ENCODE data around the gene ZNF536. TPM values are rescaled to one million over a fixed set of nuclear protein-coding genes. Genes with fewer than 3 reads are reported as not detected.

Gene ZNF536
- total RNA-seq, 6 experiments from 2014 or later, result not detected

- Mint-ChIP-seq H3K4me1 (ENCODE audit: low read depth) (no peaks in the 10 kb centered on the region), H3K4me3 (no peak overlapping the region), H3K36me3 (ENCODE audit: low read depth) (no peaks in the 10 kb centered on the region), H3K27me3 (ENCODE audit: insufficient read depth) (no peaks in the 10 kb centered on the region; the same call in 1 of the 2 replicates), H3K9me3 (peaks cover 13% of the 10 kb centered on the region), H3K27ac (no peak overlapping the region)
- TF ChIP-seq CTCF (IDR thresholded peaks at IDR 0.05), result no peak
- DNase-seq, result no peak
Observed at GRCh38 chr19:30338878-30339623, 33.1 kb upstream of the ZNF536 start.

DNA sequence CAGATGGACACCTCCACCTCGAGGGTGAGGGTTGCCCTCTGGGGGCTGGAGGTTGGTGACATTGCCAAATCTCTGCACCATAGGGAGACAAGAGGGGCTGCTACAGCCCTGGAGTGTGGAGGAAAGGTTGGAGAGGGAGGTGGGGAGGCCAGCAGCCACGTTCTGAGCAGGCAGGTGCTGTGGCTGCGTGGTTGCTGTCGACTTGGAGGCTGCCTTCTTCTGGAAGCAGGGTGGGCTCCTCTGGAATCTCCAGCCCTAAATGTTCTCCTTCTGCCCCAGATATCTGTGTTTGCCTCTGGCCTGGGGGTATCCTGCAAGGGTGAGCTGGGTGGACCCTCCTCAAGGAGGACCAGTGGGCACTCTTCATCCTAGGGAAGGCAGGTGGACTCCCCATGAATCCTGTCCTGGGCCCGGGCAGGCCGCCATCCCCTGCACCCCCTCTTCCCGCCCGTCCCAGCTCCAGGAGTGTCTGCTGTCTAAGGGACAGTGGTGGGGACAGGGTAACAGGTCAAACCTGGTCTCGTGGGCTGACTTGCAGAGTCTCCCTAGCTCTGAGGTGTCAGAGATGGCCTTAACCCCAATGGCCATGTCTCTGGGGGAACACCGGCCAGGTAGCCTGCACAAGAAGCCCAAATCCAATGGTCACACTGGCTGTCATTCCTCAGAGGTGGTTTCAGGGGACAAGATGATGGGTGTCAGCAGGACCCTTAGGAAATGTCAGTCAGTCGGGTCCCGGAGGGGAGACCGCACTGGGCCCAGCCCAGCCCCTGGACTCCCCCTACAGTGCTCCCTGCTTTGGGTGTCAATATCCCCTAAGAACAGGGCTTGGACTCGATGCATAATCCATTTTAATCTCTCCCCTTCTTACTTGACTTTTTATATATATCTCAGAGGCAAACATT is 32.3 kb upstream of the ZNF536 start:
- H3K4me3 Mint-ChIP-seq, result no peak overlapping the region
- no peaks in the 10 kb centered on the region for H3K4me1 Mint-ChIP-seq (ENCODE audit: low read depth)
- no peaks in the 10 kb centered on the region; the same call in 1 of the 2 replicates for H3K27me3 Mint-ChIP-seq (ENCODE audit: insufficient read depth)

DNA sequence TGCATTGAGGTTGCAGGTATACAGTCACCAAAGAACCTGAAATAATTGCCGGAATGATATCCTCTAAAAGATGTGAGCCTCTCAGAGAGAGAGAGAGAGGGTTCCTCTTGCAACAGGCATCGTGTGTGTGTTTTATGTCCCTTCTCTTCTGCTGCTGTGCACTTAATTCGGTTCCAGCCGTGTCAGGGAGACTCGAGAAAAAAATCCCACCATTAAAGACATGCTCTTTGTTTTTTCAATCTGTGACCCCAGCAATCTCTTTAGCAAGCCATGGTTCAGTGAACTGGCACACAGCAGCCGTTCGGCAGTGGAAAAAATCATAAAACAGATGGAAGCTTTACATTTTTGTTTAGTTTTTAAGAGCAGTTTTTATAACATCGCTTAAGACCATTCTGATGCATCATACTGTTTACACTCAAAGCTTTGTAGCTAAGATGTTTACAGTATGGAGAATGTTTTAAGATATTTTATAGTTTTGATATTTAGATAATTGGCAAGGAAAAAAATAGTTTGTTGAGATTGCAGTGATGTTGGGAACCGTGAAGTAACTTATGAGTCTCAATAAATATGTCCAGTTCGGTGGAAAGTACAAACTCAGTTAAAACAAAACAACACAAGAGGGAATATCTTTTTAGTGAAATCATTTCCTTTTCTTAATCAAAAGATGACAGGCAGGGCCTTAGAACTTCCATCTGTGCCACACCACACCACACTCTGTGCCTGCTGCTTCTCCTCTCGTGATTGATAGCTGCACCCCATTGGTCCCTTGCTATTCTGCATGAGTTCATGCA is 31.2 kb upstream of the ZNF536 start:
- Mint-ChIP-seq H3K27me3 (ENCODE audit: insufficient read depth) (no peaks in the 10 kb centered on the region; the same call in 1 of the 2 replicates), H3K4me1 (ENCODE audit: low read depth) (no peaks in the 10 kb centered on the region), H3K4me3 (no peak overlapping the region), H3K9me3 (peaks cover 22% of the 10 kb centered on the region), H3K27ac (no peak overlapping the region), H3K36me3 (ENCODE audit: low read depth) (no peaks in the 10 kb centered on the region; the same call in 1 of the 2 replicates)
- no peak for TF ChIP-seq CTCF (IDR thresholded peaks at IDR 0.05)
- DNase-seq, result no peak

More for the DNA sequence above, 32.3 kb upstream of the ZNF536 start:
- Mint-ChIP-seq H3K27ac (no peak overlapping the region), H3K9me3 (peaks cover 13% of the 10 kb centered on the region), H3K36me3 (ENCODE audit: low read depth) (no peaks in the 10 kb centered on the region)
- no peak for TF ChIP-seq CTCF (IDR thresholded peaks at IDR 0.05)
- no peak for DNase-seq

DNA sequence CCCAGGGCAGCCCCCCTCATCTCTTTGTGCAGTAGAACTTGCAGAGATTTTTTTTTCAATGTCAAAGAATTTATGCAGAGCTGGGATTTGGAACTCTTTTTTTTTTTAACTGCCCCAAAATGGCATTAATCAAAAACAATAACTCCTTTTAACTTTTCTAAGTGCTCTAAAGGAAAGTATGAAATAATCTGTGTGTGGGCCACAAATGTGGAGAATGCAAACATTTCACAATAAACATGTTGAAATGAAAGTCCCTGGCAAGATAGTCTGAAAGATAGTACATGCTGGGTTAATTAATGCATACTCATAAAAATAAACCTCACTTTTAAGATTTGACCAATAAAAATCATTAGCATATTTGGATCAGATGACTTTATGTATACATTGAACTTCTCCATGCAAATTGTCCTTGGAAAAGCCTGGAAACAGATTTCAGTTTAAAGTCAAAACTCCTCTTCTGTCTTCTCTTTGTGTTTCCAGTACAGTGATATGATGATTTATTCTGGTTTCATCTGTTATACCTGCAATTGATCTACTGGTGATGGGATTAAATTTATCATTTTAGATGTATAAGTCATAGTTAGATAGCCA is 30.5 kb upstream of the ZNF536 start:
- Mint-ChIP-seq H3K4me1 (ENCODE audit: low read depth) (no peaks in the 10 kb centered on the region), H3K4me3 (no peak overlapping the region), H3K27ac (no peak overlapping the region), H3K27me3 (ENCODE audit: insufficient read depth) (no peaks in the 10 kb centered on the region), H3K9me3 (peaks cover 25% of the 10 kb centered on the region), H3K36me3 (ENCODE audit: low read depth) (no peaks in the 10 kb centered on the region; the same call in 1 of the 2 replicates)
- no peak for TF ChIP-seq CTCF (IDR thresholded peaks at IDR 0.05)
- no peak for DNase-seq

DNA sequence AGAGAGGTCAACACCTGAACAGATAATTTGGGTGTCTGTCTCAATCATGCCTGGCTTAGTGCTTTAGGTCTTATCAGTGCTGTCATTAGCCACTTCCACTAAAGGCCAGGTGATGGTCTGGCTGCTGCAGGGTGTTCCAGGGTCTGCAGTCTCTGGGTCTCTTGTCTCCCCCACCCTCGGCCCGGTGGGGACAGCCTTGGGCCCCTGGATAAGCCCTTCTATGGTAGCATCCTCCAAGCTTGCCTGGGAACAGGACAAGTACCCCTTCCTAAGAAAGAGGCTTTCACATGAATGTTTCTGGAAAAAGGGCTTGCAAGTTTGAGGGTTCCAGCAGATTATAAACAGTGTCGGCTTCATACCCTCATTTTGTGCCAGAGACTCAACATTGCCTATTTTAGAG is 29.3 kb upstream of the ZNF536 start:
- H3K27me3 Mint-ChIP-seq (ENCODE audit: insufficient read depth), result no peaks in the 10 kb centered on the region
- no peaks in the 10 kb centered on the region; the same call in 1 of the 2 replicates for H3K36me3 Mint-ChIP-seq (ENCODE audit: low read depth)
- DNase-seq, result no peak
- no peak overlapping the region for H3K27ac Mint-ChIP-seq
- H3K4me3 Mint-ChIP-seq, result no peak overlapping the region
- H3K9me3 Mint-ChIP-seq, result peaks cover 37% of the 10 kb centered on the region
- no peak for TF ChIP-seq CTCF (IDR thresholded peaks at IDR 0.05)
- no peaks in the 10 kb centered on the region for H3K4me1 Mint-ChIP-seq (ENCODE audit: low read depth)
